ENCODE results near the gene STYX. TPM values are rescaled to one million over a fixed set of nuclear protein-coding genes. Genes with fewer than 3 reads are reported as not detected.
A peak's percentile ranks its signal among the peaks of the same experiment; 100 is the strongest.
"Not testable (repeated sequence)": the region's sequence is repeated elsewhere in the genome, so short reads cannot be mapped to it uniquely, and the experiment has no call there.

Gene STYX
- total RNA-seq, 1 experiment from 2014 or later, result 20.7 TPM

DNA sequence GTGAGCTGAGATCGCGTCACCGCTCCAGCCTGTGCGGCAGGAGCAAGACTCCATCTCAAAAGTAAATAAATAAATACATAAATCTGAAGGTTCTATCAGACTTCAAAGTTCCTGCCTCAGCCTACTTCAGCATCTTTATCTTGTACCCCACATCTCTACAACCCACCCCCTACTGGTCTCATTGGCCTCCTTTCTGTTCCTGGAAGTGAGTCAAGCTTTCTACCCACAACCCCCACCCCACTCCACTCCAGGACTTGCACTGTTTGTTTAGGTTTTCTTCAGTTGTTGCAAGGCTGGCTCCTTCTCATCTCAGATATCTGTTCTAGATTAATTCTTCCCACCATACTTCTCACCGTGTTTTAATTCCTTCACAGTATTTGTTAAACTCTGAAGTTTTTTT, 23.7 kb upstream of the STYX start:
- peaks cover 13% of the 10 kb centered on the region for H3K36me3 ChIP-seq (replicated peaks; ENCODE audit: control insufficient read depth, insufficient read depth, low read length)
- H3K4me3 ChIP-seq (ENCODE audit: insufficient read depth, low read depth, low read length), result no peak overlapping the region
- no peak for DNase-seq
- H3K27me3 ChIP-seq (ENCODE audit: control insufficient read depth, insufficient read depth, low read length), result no peaks in the 10 kb centered on the region

DNA sequence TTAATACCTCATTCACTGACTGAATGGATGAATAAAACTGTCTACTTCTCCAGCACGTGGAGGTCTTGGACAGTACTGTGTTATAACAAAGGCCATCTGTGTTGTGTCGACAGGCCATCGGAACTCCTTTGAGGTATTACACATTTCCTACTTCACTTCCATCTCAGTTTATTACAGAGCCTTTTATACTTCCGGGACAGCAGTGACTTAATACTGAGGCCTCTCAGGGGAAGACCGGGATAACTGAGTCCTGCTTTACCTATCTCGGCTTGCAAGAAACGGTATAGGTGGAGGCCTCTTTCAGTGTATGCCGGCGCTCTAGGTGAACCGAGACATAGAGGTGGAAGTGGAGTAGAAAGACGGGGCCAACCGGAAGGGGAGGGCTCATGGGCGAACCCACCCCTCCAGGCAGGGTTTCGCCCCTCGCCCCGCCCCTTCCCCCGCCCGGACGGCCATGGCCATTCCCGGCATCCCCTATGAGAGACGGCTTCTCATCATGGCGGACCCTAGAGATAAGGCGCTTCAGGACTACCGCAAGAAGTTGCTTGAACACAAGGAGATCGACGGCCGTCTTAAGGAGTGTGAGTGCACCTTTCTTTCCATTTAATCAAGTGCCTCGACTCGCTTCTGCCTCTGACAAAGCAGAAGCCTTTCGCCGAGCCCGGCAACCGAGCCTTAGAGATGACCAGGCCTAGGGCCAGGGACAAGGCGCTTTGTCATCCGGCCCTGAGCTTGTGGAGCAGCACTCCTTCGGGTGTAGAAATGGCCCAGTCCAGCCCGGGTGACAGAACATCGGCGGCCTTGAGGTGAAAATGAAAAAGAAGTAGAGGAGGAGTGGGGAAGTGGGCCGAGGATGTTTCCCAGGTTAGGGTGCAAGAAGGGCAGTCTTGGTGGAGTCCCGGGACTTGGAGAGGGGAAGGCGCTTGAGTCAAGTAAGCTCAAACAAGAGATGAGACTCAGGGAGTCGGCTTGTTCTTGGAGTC, 23.0 kb upstream of the STYX start, which contains the start of gene PSMC6:
PSMC6 (plus strand) TSS at position 477 of the 983 bp plus-strand sequence; CDS start at position 497, 20 bp downstream.
- H3K36me3 ChIP-seq (replicated peaks; ENCODE audit: control insufficient read depth, insufficient read depth, low read length), result peaks cover 13% of the 10 kb centered on the region
- peak within 1 kb of the TSS; percentile 75 for H3K4me3 ChIP-seq (ENCODE audit: insufficient read depth, low read depth, low read length)
- DNase-seq, result peak; percentile 95
- no peaks in the 10 kb centered on the region for H3K27me3 ChIP-seq (ENCODE audit: control insufficient read depth, insufficient read depth, low read length)

DNA sequence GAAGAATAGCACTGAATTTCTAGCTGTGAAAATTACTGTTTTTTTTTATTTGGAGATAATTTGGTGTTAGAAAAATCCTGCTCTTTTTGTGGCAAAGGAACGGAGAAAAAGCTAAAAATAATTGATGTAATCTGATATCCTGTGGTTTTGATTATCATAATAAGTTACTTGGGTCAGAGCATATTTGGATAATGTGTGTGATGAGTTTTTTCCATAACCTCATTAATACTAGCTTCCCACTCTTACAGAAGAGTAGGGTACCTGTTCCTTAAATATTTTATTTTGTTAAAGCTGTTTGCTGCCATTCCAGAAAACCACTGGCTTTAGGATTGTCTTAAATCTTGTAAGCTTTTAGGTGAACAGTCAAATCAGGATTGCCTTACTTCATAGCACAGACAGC, 18.3 kb upstream of the STYX start:
- Histone ChIP-seq H3K27me3 (ENCODE audit: control insufficient read depth, insufficient read depth, low read length) (no peaks in the 10 kb centered on the region), H3K36me3 (replicated peaks; ENCODE audit: control insufficient read depth, insufficient read depth, low read length) (peaks cover 23% of the 10 kb centered on the region), H3K4me3 (ENCODE audit: insufficient read depth, low read depth, low read length) (no peak overlapping the region)
- DNase-seq, result no peak

DNA sequence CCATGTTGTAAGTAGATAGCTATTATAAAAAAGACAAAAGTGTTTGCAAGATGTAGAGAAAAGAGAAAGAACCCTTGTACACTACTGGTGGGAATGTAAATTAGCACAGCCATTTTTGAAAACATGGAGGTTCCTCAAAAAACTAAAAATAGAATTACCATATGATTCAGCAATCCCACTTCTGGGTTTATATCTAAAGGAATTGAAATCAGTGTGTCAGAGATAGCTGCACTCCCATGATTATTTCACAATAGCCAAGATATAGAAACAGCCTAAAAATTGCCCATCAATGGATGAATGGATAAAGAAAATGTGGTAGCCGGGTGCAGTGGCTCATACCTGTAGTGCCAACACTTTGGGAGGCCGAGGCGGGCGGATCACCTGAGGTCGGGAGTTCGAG, 13.8 kb upstream of the STYX start:
- Histone ChIP-seq H3K4me3 (ENCODE audit: insufficient read depth, low read depth, low read length) (no peak overlapping the region), H3K27me3 (ENCODE audit: control insufficient read depth, insufficient read depth, low read length) (no peaks in the 10 kb centered on the region), H3K36me3 (replicated peaks; ENCODE audit: control insufficient read depth, insufficient read depth, low read length) (peaks cover 22% of the 10 kb centered on the region)
- DNase-seq, result no peak

DNA sequence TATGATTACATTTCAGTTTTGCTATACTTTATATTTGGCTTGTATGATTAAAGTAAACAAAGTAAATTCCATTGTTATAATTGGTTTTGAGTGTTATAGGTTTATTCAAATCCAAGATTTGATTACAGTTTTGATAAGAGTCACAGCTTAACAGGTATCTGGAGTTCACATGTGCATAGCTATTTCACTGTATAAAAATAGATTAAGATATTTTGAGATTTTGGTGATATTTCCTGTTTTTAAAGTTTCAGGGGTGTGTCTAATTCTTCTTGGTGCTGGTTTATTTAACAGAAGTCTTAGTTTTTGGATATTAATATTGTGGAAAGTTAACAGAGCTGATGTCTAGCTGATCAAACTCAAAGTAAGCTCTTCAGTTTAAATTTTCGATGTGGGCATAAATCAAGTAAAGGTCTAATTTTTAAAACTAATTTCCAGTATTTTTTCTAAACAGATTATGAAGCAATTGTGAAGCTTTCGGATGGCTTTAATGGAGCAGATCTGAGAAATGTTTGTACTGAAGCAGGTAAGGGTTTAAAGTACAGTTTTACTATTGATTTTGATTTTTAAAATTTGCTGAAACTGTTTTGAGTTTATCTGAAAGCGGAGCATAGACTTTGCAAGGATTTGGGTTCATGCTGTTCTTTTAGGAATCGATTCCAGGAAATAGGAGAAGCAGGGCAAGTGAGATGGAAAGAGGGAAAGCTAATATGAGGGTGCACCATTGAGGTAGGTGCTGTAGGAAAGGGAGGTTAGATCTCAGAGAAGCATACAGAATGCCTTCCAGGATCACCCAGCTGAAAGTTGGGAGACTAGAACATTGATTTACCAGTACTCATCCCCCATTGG, 6.2 kb upstream of the STYX start:
- no peak for DNase-seq
- H3K4me3 ChIP-seq (ENCODE audit: insufficient read depth, low read depth, low read length), result no peak overlapping the region
- H3K36me3 ChIP-seq (replicated peaks; ENCODE audit: control insufficient read depth, insufficient read depth, low read length), result peaks cover 30% of the 10 kb centered on the region
- no peaks in the 10 kb centered on the region for H3K27me3 ChIP-seq (ENCODE audit: control insufficient read depth, insufficient read depth, low read length)

DNA sequence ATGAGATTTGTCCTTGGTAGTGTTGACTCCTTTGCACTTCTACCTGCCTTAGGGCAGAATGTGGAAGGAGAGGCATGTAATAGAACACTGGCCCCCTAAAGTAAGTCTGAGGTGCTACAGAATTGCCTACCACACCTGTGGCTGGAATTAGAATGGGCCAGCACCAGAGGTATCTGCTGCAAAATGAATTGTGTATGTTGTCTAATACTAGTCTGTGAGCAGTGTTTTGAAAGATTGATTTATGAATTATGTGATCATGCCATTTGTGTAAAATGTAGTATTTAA, 5.7 kb upstream of the STYX start:
- H3K36me3 ChIP-seq (replicated peaks; ENCODE audit: control insufficient read depth, insufficient read depth, low read length), result peaks cover 27% of the 10 kb centered on the region
- H3K4me3 ChIP-seq (ENCODE audit: insufficient read depth, low read depth, low read length), result no peak overlapping the region
- no peaks in the 10 kb centered on the region for H3K27me3 ChIP-seq (ENCODE audit: control insufficient read depth, insufficient read depth, low read length)
- DNase-seq, result no peak

DNA sequence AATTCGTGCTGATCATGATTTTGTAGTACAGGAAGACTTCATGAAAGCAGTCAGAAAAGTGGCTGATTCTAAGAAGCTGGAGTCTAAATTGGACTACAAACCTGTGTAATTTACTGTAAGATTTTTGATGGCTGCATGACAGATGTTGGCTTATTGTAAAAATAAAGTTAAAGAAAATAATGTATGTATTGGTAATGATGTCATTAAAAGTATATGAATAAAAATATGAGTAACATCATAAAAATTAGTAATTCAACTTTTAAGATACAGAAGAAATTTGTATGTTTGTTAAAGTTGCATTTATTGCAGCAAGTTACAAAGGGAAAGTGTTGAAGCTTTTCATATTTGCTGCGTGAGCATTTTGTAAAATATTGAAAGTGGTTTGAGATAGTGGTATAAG, 2.5 kb upstream of the STYX start:
- DNase-seq; H3K4me3 ChIP-seq (ENCODE audit: insufficient read depth, low read depth, low read length); H3K27me3 ChIP-seq (ENCODE audit: control insufficient read depth, insufficient read depth, low read length): not testable (repeated sequence)
- H3K36me3 ChIP-seq (replicated peaks; ENCODE audit: control insufficient read depth, insufficient read depth, low read length), result peaks cover 15% of the 10 kb centered on the region

DNA sequence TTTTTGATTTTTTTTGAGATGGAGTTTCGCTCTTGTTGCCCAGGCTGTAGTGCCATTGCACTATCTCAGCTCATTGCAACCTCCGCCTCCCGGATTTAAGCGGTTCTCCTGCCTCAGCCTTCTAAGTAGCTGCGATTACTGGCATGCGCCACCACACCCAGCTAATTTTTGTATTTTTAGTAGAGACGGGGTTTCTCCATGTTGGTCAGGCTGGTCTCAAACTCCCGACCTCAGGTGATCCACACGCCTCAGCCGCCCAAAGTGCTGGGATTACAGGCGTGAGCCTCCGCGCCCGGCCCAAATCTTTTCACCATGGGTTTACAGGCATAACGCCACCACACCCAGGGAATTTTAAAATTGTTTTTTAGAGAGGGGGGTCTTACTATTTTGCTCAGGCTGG, 931 bp upstream of the STYX start:
- H3K36me3 ChIP-seq (replicated peaks; ENCODE audit: control insufficient read depth, insufficient read depth, low read length); DNase-seq; H3K4me3 ChIP-seq (ENCODE audit: insufficient read depth, low read depth, low read length); H3K27me3 ChIP-seq (ENCODE audit: control insufficient read depth, insufficient read depth, low read length): not testable (repeated sequence)

DNA sequence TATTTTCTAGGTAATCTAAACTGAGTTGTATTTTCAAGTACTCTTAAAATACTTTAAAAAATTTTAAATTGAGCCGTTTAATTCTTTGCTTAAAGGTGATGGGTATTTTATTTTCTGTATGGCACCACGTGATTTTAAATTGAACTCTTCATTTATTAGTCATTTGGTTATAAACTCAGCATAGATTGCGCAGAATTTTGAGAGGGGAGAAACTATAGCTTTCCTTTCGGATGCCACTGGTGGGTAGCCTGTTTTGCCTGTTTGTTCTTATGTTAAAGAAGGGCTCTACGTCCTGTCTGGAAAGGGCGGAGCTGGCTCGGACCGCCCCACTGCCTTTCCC, 411 bp upstream of the STYX start:
- Histone ChIP-seq H3K36me3 (replicated peaks; ENCODE audit: control insufficient read depth, insufficient read depth, low read length) (no peaks in the 10 kb centered on the region; the same call in 1 of the 2 replicates), H3K27me3 (ENCODE audit: control insufficient read depth, insufficient read depth, low read length) (no peaks in the 10 kb centered on the region), H3K4me3 (ENCODE audit: insufficient read depth, low read depth, low read length) (0 out of 2 replicates have a peak overlapping the region, but pooled peaks have one; percentile 7)
- no peak for DNase-seq

DNA sequence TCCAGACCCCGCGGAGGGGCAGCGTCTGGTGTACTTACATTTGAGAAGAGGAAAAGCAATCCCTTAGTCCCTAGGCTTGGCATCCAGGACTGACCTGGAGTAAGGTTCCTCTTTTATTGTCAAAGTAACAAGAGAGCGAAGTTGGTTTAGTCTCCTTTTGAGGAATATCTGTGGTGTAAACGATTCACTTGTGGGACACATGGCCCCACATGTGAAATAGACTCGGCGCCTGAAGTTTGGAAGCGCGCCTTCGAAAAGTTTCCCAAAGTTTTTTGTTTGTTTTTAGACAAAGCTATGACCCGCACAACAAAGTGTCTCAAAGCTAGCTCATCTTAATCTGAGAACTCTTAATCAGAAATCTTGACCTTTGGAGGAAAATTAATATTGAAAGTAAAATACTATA, 744 bp downstream of the STYX start:
- H3K36me3 ChIP-seq (replicated peaks; ENCODE audit: control insufficient read depth, insufficient read depth, low read length), result no peaks in the 10 kb centered on the region; the same call in 1 of the 2 replicates
- H3K27me3 ChIP-seq (ENCODE audit: control insufficient read depth, insufficient read depth, low read length), result no peaks in the 10 kb centered on the region
- H3K4me3 ChIP-seq (ENCODE audit: insufficient read depth, low read depth, low read length), result peak overlapping the region; percentile 95
- DNase-seq, result no peak

DNA sequence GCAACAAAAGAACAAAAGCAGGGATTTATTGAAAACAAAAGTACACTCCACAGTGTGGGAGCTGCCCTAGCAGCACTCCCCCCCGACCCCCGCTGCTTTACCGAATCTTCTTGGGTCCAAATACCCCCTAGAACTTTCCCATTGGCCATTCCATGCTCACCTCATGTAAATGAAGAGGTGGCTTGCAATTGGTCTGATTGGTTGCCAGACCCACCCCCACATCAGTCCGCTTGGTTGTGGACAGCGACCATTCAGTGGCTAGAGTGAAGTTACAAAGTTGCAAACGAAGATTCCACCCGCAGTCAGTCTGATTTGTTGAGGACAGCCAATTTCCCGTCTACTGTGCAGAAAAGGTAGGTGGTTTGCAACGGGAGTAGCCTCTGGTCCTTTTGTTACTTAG, 3.9 kb downstream of the STYX start:
- no peaks in the 10 kb centered on the region for H3K27me3 ChIP-seq (ENCODE audit: control insufficient read depth, insufficient read depth, low read length)
- H3K36me3 ChIP-seq (replicated peaks; ENCODE audit: control insufficient read depth, insufficient read depth, low read length), result no peaks in the 10 kb centered on the region; the same call in 1 of the 2 replicates
- no peak overlapping the region for H3K4me3 ChIP-seq (ENCODE audit: insufficient read depth, low read depth, low read length)
- peak; percentile 33 for DNase-seq

DNA sequence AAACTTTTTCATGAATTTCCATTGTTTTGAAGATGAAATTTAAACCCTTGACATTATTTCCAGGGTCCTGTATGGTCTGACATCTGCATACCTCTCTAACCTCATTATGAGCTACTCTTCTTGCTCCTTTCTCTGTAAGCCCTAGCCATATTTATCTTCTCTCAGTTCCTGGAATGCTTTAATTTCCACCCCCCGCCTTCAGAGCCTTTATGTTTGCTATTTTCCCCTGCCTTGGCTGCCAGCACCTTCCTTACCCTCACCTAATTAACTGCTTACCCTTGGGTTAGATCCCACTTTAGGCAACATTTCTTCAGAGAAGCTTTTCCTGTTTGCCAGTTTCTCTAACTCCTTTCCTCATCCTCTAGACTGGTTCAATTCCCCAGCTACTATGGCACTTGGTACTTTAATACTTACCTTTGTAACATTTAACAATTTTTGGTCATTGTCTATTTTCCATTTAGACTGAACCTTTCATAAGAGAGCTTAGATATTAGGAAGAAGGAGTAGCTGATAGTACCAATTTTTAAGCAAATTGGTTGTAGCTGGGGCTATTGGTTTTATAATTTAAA, 6.0 kb downstream of the STYX start:
- no peak overlapping the region for H3K4me3 ChIP-seq (ENCODE audit: insufficient read depth, low read depth, low read length)
- peak; percentile 33 for DNase-seq
- no peaks in the 10 kb centered on the region for H3K27me3 ChIP-seq (ENCODE audit: control insufficient read depth, insufficient read depth, low read length)
- H3K36me3 ChIP-seq (replicated peaks; ENCODE audit: control insufficient read depth, insufficient read depth, low read length), result no peaks in the 10 kb centered on the region; the same call in 1 of the 2 replicates

DNA sequence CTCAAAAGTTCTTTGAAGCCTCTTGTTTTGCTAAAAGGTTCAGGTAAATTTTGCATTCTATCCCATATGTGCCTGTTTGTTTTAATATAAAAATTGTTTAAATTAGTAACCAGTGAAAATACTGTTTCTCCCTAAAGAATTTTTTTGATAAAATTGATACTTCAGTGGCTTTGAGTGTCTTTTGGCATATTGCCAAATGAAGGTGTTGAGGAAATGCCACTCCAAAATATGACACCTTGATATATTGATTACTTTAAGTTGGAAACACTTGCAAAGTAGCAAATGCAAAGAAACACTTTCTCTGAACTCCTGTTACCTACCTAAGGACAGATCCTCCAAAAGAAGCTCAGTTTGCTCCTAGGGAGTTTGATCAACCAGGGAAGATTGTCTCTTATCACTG, 8.4 kb downstream of the STYX start:
- H3K4me3 ChIP-seq (ENCODE audit: insufficient read depth, low read depth, low read length), result no peak overlapping the region
- no peaks in the 10 kb centered on the region; the same call in 1 of the 2 replicates for H3K36me3 ChIP-seq (replicated peaks; ENCODE audit: control insufficient read depth, insufficient read depth, low read length)
- no peak for DNase-seq
- H3K27me3 ChIP-seq (ENCODE audit: control insufficient read depth, insufficient read depth, low read length), result no peaks in the 10 kb centered on the region

DNA sequence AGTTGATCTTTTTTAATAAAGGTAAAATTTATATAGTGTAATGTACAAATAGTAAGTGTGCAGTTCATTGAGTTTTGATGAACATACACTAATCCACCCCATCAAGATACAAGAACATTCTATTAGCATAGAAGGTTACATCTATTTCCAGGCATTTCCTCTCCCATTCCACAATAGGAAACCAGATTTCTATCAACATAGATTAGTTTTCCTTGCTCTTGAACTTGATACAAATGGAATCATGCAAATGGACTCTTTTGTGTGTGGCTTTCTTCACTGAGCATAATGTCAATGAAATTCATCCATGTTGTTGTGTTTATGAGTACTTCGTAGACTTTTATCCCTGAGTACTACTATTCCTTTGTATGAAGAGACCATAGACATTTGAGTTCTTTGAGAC, 10.8 kb downstream of the STYX start:
- H3K36me3 ChIP-seq (replicated peaks; ENCODE audit: control insufficient read depth, insufficient read depth, low read length), result no peaks in the 10 kb centered on the region; the same call in 1 of the 2 replicates
- DNase-seq, result no peak
- H3K4me3 ChIP-seq (ENCODE audit: insufficient read depth, low read depth, low read length), result no peak overlapping the region
- H3K27me3 ChIP-seq (ENCODE audit: control insufficient read depth, insufficient read depth, low read length), result no peaks in the 10 kb centered on the region
